BJ (cell line): Measurements from ENCODE around the gene HRH1. TPM values are rescaled to one million over a fixed set of nuclear protein-coding genes. Genes with fewer than 3 reads are reported as not detected.
"Not testable (repeated sequence)": the region's sequence is repeated elsewhere in the genome, so short reads cannot be mapped to it uniquely, and the experiment has no call there.

ENCODE experiments used
- CTCF ChIA-PET: fragments of 350-600 bp; formaldehyde crosslinking; extraction: SDS; loops from one replicate; lab custom pipeline; 2021; ENCODE audit warnings: antibody characterized with exemption, inconsistent platforms; lab: Yijun Ruan, JAX
- POLR2A ChIA-PET: fragments of 300-600 bp; sonication (Branson Sonifier 250); formaldehyde crosslinking; extraction: SDS; loops from one replicate; lab custom pipeline; 2021; ENCODE audit warnings: antibody characterized with exemption; lab: Charles Lee
- DNase-seq: peaks from one replicate; pipeline ENCODE4 v3.0.0-alpha.2; 2011; ENCODE audit warnings: low read depth
- H3K27me3 ChIP-seq: 2 replicates; pipeline ENCODE4 v1.6.0; 2011; ENCODE audit warnings: low read length; ENCODE audit not compliant: control insufficient read depth, insufficient read depth
- H3K36me3 ChIP-seq: 2 replicates; pipeline ENCODE4 v1.5.1; 2011; ENCODE audit warnings: low read length; ENCODE audit not compliant: control insufficient read depth, insufficient read depth
- H3K4me3 ChIP-seq: 2 replicates; pipeline ENCODE4 v1.5.1; 2011; ENCODE audit warnings: low read depth, mild to moderate bottlenecking, control low read depth, low read length
- polyA plus RNA-seq: library from polyadenylated mRNA; depleted of rRNA; stranded (reverse); fragments of >200 nt; gene quantifications from 2 replicates; pipeline ENCODE4 v1.2.3, GENCODE V29; 2011
- TF ChIP-seq, protein P1 (sequence below): IDR thresholded peaks from 2 replicates; pipeline ENCODE4 v1.5.1; 2011; ENCODE audit warnings: low read depth, mild to moderate bottlenecking, control low read depth, inconsistent platforms, low read length, moderate library complexity; ENCODE audit not compliant: insufficient read depth

HRH1 gene
- polyA plus RNA-seq, 1 experiment = 8.8 TPM

DNA sequence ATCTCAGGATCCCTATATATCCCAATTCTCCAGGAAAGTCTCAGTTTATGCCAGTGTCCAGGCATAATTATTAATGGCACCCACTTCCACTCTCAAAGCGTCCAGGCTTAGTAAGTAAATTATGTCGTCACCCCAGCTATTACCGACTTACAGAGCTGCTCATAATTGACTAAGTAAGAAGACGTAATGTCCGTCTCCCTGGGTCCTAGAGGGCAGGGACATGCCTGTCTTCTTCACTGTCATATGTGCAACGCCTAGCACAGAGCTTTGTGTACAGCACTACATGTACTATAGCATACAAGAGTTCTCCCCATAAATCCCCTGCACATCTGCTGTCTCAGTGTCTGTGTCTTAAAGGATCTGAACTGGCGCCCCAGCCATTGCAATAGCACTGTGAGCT lies 23.9 kb upstream of the HRH1 start:
- Histone ChIP-seq H3K4me3 (no peak overlapping the region), H3K36me3 (no peaks in the 10 kb centered on the region), H3K27me3 (no peaks in the 10 kb centered on the region)
- ChIA-PET CTCF (interaction anchor here (0.7 to 1.2 kb wide), 4 partner anchors 13 to 1280 kb away, joined by 3 read pairs; no protein-coding TSS in a partner anchor), POLR2A (no interaction called here)
- TF ChIP-seq, protein P1, sequence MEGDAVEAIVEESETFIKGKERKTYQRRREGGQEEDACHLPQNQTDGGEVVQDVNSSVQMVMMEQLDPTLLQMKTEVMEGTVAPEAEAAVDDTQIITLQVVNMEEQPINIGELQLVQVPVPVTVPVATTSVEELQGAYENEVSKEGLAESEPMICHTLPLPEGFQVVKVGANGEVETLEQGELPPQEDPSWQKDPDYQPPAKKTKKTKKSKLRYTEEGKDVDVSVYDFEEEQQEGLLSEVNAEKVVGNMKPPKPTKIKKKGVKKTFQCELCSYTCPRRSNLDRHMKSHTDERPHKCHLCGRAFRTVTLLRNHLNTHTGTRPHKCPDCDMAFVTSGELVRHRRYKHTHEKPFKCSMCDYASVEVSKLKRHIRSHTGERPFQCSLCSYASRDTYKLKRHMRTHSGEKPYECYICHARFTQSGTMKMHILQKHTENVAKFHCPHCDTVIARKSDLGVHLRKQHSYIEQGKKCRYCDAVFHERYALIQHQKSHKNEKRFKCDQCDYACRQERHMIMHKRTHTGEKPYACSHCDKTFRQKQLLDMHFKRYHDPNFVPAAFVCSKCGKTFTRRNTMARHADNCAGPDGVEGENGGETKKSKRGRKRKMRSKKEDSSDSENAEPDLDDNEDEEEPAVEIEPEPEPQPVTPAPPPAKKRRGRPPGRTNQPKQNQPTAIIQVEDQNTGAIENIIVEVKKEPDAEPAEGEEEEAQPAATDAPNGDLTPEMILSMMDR = no peak
- no peak for DNase-seq

DNA sequence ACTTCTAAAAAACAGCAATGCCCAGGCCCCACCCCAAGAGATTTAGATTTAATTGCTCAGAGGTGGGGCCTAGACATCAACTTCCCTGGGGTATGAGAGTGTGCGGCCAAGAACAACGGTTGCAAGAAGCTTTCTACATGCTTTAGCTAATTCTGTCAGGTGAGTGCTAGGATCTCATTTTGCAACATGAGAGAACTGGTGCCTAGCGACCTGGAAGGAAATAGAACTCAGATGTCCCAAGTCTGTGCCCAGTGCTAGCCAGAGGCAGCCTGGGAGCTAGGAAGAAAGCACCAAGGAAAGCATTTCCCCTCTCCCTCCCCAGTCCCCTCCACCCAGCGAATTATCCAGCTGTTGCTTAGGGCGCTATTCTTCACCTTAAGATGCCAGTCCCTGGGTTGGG lies 22.9 kb upstream of the HRH1 start:
- ChIA-PET CTCF (no interaction called here), POLR2A (no interaction called here)
- H3K27me3 ChIP-seq = no peaks in the 10 kb centered on the region
- H3K36me3 ChIP-seq = no peaks in the 10 kb centered on the region
- no peak overlapping the region for H3K4me3 ChIP-seq
- TF ChIP-seq, protein P1 = no peak
- no peak for DNase-seq

DNA sequence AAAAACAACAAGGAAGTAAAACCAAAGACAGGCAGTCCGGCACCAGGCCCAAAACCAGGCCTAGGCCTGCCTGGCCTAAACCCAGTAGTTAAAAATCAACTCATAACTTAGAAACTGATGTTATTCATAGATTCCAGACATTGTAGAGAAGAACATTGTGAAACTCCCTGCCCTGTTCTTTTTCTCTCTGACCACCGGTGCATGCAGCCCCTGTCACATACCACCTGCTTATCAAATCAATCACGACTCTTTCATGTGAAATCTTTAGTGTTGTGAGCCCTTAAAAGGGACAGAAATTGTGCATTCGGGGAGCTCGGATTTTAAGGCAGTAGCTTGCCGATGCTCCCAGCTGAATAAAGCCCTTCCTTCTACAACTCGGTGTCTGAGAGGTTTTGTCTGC lies 22.4 kb upstream of the HRH1 start:
- DNase-seq, POLR2A ChIA-PET: not testable (repeated sequence)

DNA sequence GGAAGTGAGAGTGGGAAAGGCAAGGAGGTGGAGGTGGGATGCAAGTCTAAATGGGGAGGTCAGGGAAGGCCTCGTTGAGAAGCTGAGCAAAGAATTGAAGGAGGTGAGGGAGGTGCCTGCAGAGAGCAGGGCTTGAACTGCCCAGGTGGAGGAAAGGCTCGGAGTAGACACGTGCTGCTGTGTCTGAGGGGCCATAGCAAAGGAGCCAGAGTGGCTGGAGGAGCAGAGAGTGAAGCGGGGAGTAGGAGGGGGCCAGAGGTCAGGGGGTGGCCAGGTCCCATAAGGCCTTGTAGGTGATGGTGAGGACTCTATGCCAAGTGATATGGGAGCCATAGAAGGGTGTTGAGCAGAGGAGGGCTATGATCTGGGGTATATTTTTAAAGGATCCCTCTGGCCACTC lies 21.4 kb upstream of the HRH1 start:
- no peak overlapping the region for H3K4me3 ChIP-seq
- CTCF ChIA-PET = no interaction called here
- POLR2A ChIA-PET = no interaction called here
- no peaks in the 10 kb centered on the region for H3K36me3 ChIP-seq
- H3K27me3 ChIP-seq = no peaks in the 10 kb centered on the region
- TF ChIP-seq, protein P1 = no peak
- DNase-seq = no peak

More for the DNA sequence above, 22.4 kb upstream of the HRH1 start:
- CTCF ChIA-PET, H3K27me3 ChIP-seq, H3K4me3 ChIP-seq, H3K36me3 ChIP-seq: not testable (repeated sequence)

DNA sequence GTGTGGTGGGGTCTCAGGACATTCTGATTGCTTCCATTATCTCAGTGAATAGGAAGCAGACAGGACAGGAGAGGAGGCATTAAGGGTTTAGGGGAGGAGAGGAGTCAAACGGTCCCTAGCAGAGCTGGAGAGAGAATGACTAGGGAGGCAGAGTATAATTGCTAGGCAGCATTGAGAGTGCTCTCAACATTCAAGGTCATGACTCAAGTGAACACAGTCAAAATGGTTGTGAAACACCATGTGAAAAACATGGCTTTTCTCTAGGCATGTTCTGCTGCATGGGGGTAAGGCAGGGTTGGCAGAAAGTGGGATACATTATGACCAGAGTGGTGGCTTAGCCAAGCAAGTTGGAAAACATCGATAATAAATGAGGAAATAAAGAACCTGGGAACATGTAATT lies 19.5 kb upstream of the HRH1 start:
- Histone ChIP-seq H3K27me3 (no peaks in the 10 kb centered on the region), H3K4me3 (no peak overlapping the region), H3K36me3 (no peaks in the 10 kb centered on the region)
- TF ChIP-seq, protein P1 = no peak
- CTCF ChIA-PET = no interaction called here
- DNase-seq = no peak
- POLR2A ChIA-PET = interaction anchor here (0.7 kb wide), 1 partner anchor 28 kb away, joined by 3 read pairs; no protein-coding TSS in a partner anchor

DNA sequence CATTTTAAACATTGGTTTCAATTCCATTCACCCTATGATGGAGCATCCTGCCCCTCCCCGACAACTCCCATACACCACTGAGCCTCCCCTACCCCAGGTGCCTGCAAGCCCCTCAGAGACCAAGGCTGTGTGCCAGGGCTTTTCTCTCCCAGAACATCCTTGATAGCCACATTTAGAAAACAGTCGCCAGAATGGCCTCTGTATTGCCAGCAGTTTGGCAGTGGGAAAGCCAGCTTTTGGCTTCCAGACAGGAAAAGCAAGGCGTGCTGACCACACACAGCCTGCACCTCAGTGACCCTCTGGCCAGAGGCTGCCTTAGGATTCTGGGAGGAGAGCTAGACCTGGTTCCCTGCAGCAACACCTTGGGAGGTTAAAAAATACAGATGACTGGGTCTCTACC lies 18.2 kb upstream of the HRH1 start:
- CTCF ChIA-PET = interaction anchor here (1.4 kb wide), 1 partner anchor 76 kb away, joined by 4 read pairs; no protein-coding TSS in a partner anchor
- TF ChIP-seq, protein P1 = no peak
- POLR2A ChIA-PET = no interaction called here
- no peak for DNase-seq
- H3K36me3 ChIP-seq = no peaks in the 10 kb centered on the region
- no peaks in the 10 kb centered on the region for H3K27me3 ChIP-seq
- H3K4me3 ChIP-seq = no peak overlapping the region
